ENCODE data around the gene TNFRSF4. TPM values are rescaled to one million over a fixed set of nuclear protein-coding genes. Genes with fewer than 3 reads are reported as not detected.

TNFRSF4 gene
- total RNA-seq, 1 donor from 2014 or later = 0.19 TPM

- no peak overlapping the region for H3K4me3 Mint-ChIP-seq
- H3K9me3 Mint-ChIP-seq = no peaks in the 10 kb centered on the region
- DNase-seq (ENCODE audit: low read depth, low spot score) = no peak
- H3K4me1 Mint-ChIP-seq = peaks cover 7% of the 10 kb centered on the region
- H3K27ac Mint-ChIP-seq (ENCODE audit: unreplicated experiment) = no peak overlapping the region
- H3K27me3 Mint-ChIP-seq (ENCODE audit: low read depth) = peaks cover 13% of the 10 kb centered on the region
- TF ChIP-seq CTCF (conservative IDR thresholded peaks at IDR 0.05) = no peak
- no peaks in the 10 kb centered on the region for H3K36me3 Mint-ChIP-seq (ENCODE audit: low read depth)
Observed at GRCh38 chr1:1208713-1209433, 5.1 kb downstream of the TNFRSF4 start.

GRCh38 chr1:1207571-1207892 is 6.4 kb downstream of the TNFRSF4 start:
- peaks cover 7% of the 10 kb centered on the region for H3K4me1 Mint-ChIP-seq
- no peaks in the 10 kb centered on the region for H3K36me3 Mint-ChIP-seq (ENCODE audit: low read depth)
- no peak overlapping the region for H3K4me3 Mint-ChIP-seq
- peaks cover 13% of the 10 kb centered on the region for H3K27me3 Mint-ChIP-seq (ENCODE audit: low read depth)
- no peaks in the 10 kb centered on the region for H3K9me3 Mint-ChIP-seq
- no peak for DNase-seq (ENCODE audit: low read depth, low spot score)
- no peak overlapping the region for H3K27ac Mint-ChIP-seq (ENCODE audit: unreplicated experiment)
- TF ChIP-seq CTCF (conservative IDR thresholded peaks at IDR 0.05) = no peak

GRCh38 chr1:1206966-1207531 is 6.9 kb downstream of the TNFRSF4 start:
- Mint-ChIP-seq H3K4me3 (no peak overlapping the region), H3K27me3 (ENCODE audit: low read depth) (peaks cover 13% of the 10 kb centered on the region), H3K36me3 (ENCODE audit: low read depth) (no peaks in the 10 kb centered on the region), H3K27ac (ENCODE audit: unreplicated experiment) (no peak overlapping the region), H3K9me3 (no peaks in the 10 kb centered on the region), H3K4me1 (peaks cover 7% of the 10 kb centered on the region)
- TF ChIP-seq CTCF (conservative IDR thresholded peaks at IDR 0.05) = no peak
- DNase-seq (ENCODE audit: low read depth, low spot score) = no peak

GRCh38 chr1:1206376-1206965 is 7.5 kb downstream of the TNFRSF4 start, which contains the start of gene TNFRSF18:
TSS of gene TNFRSF18 (minus strand) at chr1:1206592. CDS start at chr1:1206571, 21 bp downstream.
- TF ChIP-seq CTCF (conservative IDR thresholded peaks at IDR 0.05) = no peak
- Mint-ChIP-seq H3K4me3 (no peak within 1 kb of the TSS), H3K9me3 (no peaks in the 10 kb centered on the region), H3K36me3 (ENCODE audit: low read depth) (no peaks in the 10 kb centered on the region), H3K4me1 (peaks cover 7% of the 10 kb centered on the region), H3K27ac (ENCODE audit: unreplicated experiment) (no peak within 1 kb of the TSS), H3K27me3 (ENCODE audit: low read depth) (peaks cover 13% of the 10 kb centered on the region)
- no peak for DNase-seq (ENCODE audit: low read depth, low spot score)

GRCh38 chr1:1205769-1206375 is 8.1 kb downstream of the TNFRSF4 start:
- no peaks in the 10 kb centered on the region for H3K9me3 Mint-ChIP-seq
- peaks cover 13% of the 10 kb centered on the region for H3K27me3 Mint-ChIP-seq (ENCODE audit: low read depth)
- H3K27ac Mint-ChIP-seq (ENCODE audit: unreplicated experiment) = no peak overlapping the region
- no peaks in the 10 kb centered on the region for H3K36me3 Mint-ChIP-seq (ENCODE audit: low read depth)
- H3K4me3 Mint-ChIP-seq = no peak overlapping the region
- no peak for TF ChIP-seq CTCF (conservative IDR thresholded peaks at IDR 0.05)
- H3K4me1 Mint-ChIP-seq = peaks cover 7% of the 10 kb centered on the region
- DNase-seq (ENCODE audit: low read depth, low spot score) = no peak
